ENCODE measurements around the gene CLTC.

- TF ChIP-seq, protein P1, sequence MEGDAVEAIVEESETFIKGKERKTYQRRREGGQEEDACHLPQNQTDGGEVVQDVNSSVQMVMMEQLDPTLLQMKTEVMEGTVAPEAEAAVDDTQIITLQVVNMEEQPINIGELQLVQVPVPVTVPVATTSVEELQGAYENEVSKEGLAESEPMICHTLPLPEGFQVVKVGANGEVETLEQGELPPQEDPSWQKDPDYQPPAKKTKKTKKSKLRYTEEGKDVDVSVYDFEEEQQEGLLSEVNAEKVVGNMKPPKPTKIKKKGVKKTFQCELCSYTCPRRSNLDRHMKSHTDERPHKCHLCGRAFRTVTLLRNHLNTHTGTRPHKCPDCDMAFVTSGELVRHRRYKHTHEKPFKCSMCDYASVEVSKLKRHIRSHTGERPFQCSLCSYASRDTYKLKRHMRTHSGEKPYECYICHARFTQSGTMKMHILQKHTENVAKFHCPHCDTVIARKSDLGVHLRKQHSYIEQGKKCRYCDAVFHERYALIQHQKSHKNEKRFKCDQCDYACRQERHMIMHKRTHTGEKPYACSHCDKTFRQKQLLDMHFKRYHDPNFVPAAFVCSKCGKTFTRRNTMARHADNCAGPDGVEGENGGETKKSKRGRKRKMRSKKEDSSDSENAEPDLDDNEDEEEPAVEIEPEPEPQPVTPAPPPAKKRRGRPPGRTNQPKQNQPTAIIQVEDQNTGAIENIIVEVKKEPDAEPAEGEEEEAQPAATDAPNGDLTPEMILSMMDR (conservative IDR thresholded peaks at IDR 0.05), result no peak
- TF ChIP-seq EZH2 (IDR thresholded peaks at IDR 0.05; ENCODE audit: low read depth), result no peak
Observed at GRCh38 chr17:59745040-59745439, 125.3 kb downstream of the CLTC start.
